Ectodermal cell (in vitro differentiated cells): ENCODE results near the gene NUAK2. TPM values are rescaled to one million over a fixed set of nuclear protein-coding genes. Genes with fewer than 3 reads are reported as not detected.
"Not testable (repeated sequence)": the region's sequence is repeated elsewhere in the genome, so short reads cannot be mapped to it uniquely, and the experiment has no call there.

ENCODE experiments used
- H3K27ac ChIP-seq: 2 replicates; pipeline ENCODE4 v1.7.0; 2013; ENCODE audit warnings: mild to moderate bottlenecking, low read depth, low read length; ENCODE audit not compliant: insufficient read depth, poor library complexity, severe bottlenecking
- H3K27me3 ChIP-seq: 2 replicates; pipeline ENCODE4 v1.7.0; 2013; ENCODE audit warnings: mild to moderate bottlenecking, low read length; ENCODE audit not compliant: insufficient read depth, control insufficient read depth, poor library complexity, severe bottlenecking
- H3K36me3 ChIP-seq: one replicate; pipeline ENCODE4 v1.7.0; 2013; ENCODE audit warnings: low read length; ENCODE audit not compliant: control insufficient read depth, insufficient read depth
- H3K4me1 ChIP-seq: one replicate; pipeline ENCODE4 v1.7.0; 2013; ENCODE audit warnings: low read length; ENCODE audit not compliant: control insufficient read depth, insufficient read depth
- H3K4me3 ChIP-seq: 2 replicates; pipeline ENCODE4 v1.7.0; 2013; ENCODE audit warnings: low read depth, low read length, control low read depth; ENCODE audit not compliant: insufficient read depth
- H3K9me3 ChIP-seq: 2 replicates; pipeline ENCODE4 v1.7.0; 2013; ENCODE audit warnings: mild to moderate bottlenecking, low read length, moderate library complexity; ENCODE audit not compliant: control insufficient read depth
- WGBS, 2 experiments: methylation state at CpG; one replicate each; pipeline ENCODE4 v1.1.7; 2013; ENCODE audit warnings: missing lambda C conversion rate in 2 of 2; 5-methylcytosine and 5-hydroxymethylcytosine counted together
- polyA plus RNA-seq, 4 experiments: library from polyadenylated mRNA; stranded (reverse); fragments of 50-300 nt; gene quantifications; one replicate each; pipeline ENCODE4 v1.2.3, GENCODE V29; 2013

Gene NUAK2
- polyA plus RNA-seq (2013, experiment 1 of 4): 63.0 TPM
- 68.3 TPM for polyA plus RNA-seq (2013, experiment 2 of 4)
- 42.8 TPM for polyA plus RNA-seq (2013, experiment 3 of 4)
- 44.3 TPM for polyA plus RNA-seq (2013, experiment 4 of 4)

GRCh38 chr1:205321162-205321958 lies at the start of gene NUAK2:
TSS of gene NUAK2 (minus strand) at chr1:205321745. CDS start at chr1:205321628, 117 bp downstream.
- no peaks in the 10 kb centered on the region for H3K27me3 ChIP-seq
- 0% methylated on average over 75 of the region's 75 CpGs for WGBS, 2 experiments
- H3K9me3 ChIP-seq: no peaks in the 10 kb centered on the region
- H3K4me3 ChIP-seq: peak within 1 kb of the TSS; percentile 91
- H3K4me1 ChIP-seq: peaks cover 36% of the 10 kb centered on the region
- no peaks in the 10 kb centered on the region for H3K36me3 ChIP-seq
- peak within 1 kb of the TSS; percentile 64 for H3K27ac ChIP-seq

GRCh38 chr1:205370780-205371179 lies 49.2 kb upstream of the NUAK2 start:
- Histone ChIP-seq H3K27me3 (no peaks in the 10 kb centered on the region), H3K9me3 (no peaks in the 10 kb centered on the region), H3K4me3 (no peak overlapping the region), H3K27ac (no peak overlapping the region), H3K4me1 (peaks cover 22% of the 10 kb centered on the region), H3K36me3 (no peaks in the 10 kb centered on the region)

DNA sequence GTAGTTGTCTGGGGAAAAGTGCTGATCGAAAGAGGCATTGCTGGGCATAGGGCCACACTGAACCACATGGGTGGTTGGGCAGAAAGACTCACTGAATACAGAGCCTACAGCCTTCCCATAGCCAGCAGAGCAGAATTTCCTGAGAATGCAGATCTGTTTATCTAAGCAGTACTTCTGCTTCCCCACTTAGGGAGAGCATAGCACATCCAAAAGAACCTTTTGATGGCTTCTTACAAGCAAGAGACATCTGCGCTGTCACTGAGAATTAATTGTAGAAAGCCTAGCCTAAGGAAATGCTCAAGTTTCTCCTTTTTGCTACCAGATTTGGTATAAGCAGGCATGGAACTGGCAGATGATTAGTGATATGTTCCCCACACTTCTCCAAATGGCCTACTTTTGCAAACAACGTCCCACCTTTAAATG lies 48.2 kb upstream of the NUAK2 start:
- Histone ChIP-seq H3K27me3 (no peaks in the 10 kb centered on the region), H3K4me3 (no peak overlapping the region), H3K27ac (no peak overlapping the region), H3K9me3 (no peaks in the 10 kb centered on the region), H3K4me1 (peaks cover 16% of the 10 kb centered on the region), H3K36me3 (no peaks in the 10 kb centered on the region)
- 94 to 98% methylated on average over 3 of the region's 3 CpGs for WGBS, 2 experiments

- H3K4me1 ChIP-seq: peaks cover 12% of the 10 kb centered on the region
- H3K27me3 ChIP-seq: no peaks in the 10 kb centered on the region
- H3K36me3 ChIP-seq: no peaks in the 10 kb centered on the region
- whole genome bisulfite sequencing, 2 experiments: 95 to 97% methylated on average over 6 of the region's 6 CpGs
- H3K27ac ChIP-seq: no peak overlapping the region
- H3K9me3 ChIP-seq: no peaks in the 10 kb centered on the region
- H3K4me3 ChIP-seq: no peak overlapping the region
Measured at GRCh38 chr1:205368478-205368877, 46.9 kb upstream of the NUAK2 start.

GRCh38 chr1:205365945-205366463 lies 44.5 kb upstream of the NUAK2 start:
- H3K9me3 ChIP-seq: no peaks in the 10 kb centered on the region
- H3K27me3 ChIP-seq: no peaks in the 10 kb centered on the region
- no peak overlapping the region for H3K27ac ChIP-seq
- H3K4me3 ChIP-seq: no peak overlapping the region
- 62 to 68% methylated on average over 8 of the region's 8 CpGs for WGBS, 2 experiments
- peaks cover 8% of the 10 kb centered on the region for H3K4me1 ChIP-seq
- H3K36me3 ChIP-seq: no peaks in the 10 kb centered on the region

- 91 to 92% methylated on average over 8 of the region's 8 CpGs for WGBS, 2 experiments
- H3K9me3 ChIP-seq, H3K27ac ChIP-seq, H3K36me3 ChIP-seq, H3K27me3 ChIP-seq, H3K4me3 ChIP-seq: not testable (repeated sequence)
- H3K4me1 ChIP-seq: peaks cover 12% of the 10 kb centered on the region
Measured at GRCh38 chr1:205365086-205365485, 43.5 kb upstream of the NUAK2 start.

- no peak overlapping the region for H3K4me3 ChIP-seq
- WGBS, 2 experiments: 94 to 95% methylated on average over 4 of the region's 4 CpGs
- H3K27me3 ChIP-seq: no peaks in the 10 kb centered on the region
- no peak overlapping the region for H3K27ac ChIP-seq
- no peaks in the 10 kb centered on the region for H3K9me3 ChIP-seq
- H3K4me1 ChIP-seq: peaks cover 39% of the 10 kb centered on the region
- no peaks in the 10 kb centered on the region for H3K36me3 ChIP-seq
Measured at GRCh38 chr1:205360891-205361290, 39.3 kb upstream of the NUAK2 start.

DNA sequence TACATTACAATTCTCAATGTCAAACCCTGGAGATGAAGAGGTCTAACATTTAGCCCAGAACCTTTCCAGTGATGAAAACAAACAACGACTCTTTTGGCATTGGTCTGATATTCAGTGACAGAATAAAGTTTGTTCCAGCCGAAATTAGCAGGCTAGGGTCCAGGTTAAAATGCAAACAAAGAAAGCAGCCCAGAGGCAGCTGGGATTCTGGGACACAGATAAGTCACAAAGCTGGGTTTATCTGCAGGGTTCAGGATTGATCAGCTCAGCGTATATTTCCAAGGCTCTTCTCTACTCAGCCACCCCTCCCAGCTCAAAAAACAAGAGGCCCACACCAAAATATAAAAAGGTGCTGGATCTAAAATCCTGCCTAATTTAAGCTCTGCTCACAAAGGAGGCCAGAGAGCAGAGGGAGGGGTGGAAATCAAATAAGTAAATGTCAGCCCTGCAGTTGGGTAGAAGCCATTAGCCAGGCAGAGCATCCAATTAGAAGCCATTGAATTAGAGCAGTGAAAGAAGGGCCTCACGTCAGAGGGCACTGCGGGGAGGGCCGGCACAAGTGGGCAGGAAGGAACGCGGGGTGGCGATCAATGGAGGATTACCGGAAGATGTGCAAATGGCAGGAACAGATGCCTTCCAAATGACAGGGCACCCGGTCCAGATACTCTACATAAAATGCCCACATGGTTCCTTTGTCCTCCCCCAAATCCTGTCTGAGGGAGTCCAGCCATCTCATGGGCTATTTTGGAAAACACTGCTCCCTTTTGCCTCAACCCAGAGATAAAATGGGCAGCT lies 38.4 kb upstream of the NUAK2 start:
- Histone ChIP-seq H3K27ac (peak overlapping the region; percentile 76), H3K27me3 (no peaks in the 10 kb centered on the region), H3K9me3 (no peaks in the 10 kb centered on the region), H3K4me3 (no peak overlapping the region), H3K36me3 (no peaks in the 10 kb centered on the region), H3K4me1 (peaks cover 41% of the 10 kb centered on the region)
- 65% methylated on average over 11 of the region's 11 CpGs for WGBS, 2 experiments

- H3K4me3 ChIP-seq: no peak overlapping the region
- H3K9me3 ChIP-seq: no peaks in the 10 kb centered on the region
- H3K4me1 ChIP-seq: peaks cover 52% of the 10 kb centered on the region
- H3K27ac ChIP-seq: no peak overlapping the region
- no peaks in the 10 kb centered on the region for H3K27me3 ChIP-seq
- no peaks in the 10 kb centered on the region for H3K36me3 ChIP-seq
Measured at GRCh38 chr1:205358579-205358978, 37.0 kb upstream of the NUAK2 start.

DNA sequence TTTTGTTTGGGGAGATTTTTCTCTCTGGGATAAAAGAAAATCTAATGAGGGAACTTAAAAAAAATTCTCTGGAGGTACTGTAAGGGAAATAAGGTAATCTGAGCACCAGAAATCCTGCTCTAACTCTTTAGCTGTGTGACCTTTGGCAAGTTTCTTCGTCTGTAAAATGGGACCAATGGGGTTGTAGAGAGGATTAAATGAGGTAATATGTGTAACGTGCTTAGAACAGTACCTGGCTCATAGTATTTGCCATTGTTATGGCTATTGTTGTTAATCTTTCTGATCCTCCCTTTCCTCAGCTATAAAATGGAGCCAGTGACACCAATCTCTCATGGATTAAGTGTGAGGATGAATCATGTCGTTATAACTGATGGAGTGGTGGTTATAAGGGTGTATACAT lies 36.0 kb upstream of the NUAK2 start:
- Histone ChIP-seq H3K4me3 (no peak overlapping the region), H3K27ac (peak overlapping the region; percentile 87), H3K27me3 (no peaks in the 10 kb centered on the region), H3K4me1 (peaks cover 56% of the 10 kb centered on the region), H3K9me3 (no peaks in the 10 kb centered on the region), H3K36me3 (no peaks in the 10 kb centered on the region)
- 94 to 98% methylated on average over 3 of the region's 3 CpGs for WGBS, 2 experiments
